T-helper 2 cell (primary cell): ENCODE measurements around the gene DPH1.
"Not testable (repeated sequence)": the region's sequence is repeated elsewhere in the genome, so short reads cannot be mapped to it uniquely, and the experiment has no call there.

Source experiments
- DNase-seq, 5 experiments: peaks; one replicate each; pipeline versions ENCODE4 v3.0.0 to v3.0.0-alpha.2; 2012 to 2022

Gene DPH1

DNA sequence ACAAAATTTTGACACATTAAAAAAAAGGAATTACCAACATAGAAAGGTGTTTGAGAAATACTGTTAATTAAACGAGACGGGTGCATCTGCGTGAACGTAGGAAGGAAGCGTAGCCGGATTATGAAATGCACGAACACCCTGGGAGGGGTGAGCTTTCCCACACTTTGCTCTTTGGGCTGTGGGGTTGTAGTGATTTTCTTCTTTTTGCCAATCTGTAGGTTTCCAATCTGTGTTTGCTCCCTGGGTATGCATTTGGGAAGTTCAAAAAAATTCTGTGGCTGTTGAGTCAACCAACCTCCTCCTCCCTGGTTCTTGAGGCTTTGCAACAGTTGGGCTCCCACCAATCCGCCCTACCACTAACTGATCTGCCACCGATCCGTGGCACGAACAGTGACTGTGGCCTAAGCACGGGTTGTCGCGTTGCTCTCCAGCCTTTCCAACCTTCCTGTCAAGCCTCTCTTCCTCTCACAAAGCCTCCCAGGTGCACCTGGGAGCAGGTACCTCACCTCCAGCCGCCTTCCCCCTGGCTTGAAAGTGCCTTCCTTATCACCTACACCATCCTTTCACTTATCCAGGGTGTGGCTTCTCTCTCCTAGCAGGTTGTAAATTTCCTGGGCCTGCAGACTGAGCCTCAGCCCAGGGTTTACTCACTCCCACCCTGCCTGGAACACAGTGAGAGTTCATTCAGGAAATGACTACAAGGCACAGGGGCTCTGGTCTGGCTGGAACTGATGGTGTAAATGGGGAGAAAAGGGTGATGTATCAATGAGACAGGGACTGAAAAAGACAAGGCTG is 21.4 kb upstream of the DPH1 start:
- DNase-seq: no peak

DNA sequence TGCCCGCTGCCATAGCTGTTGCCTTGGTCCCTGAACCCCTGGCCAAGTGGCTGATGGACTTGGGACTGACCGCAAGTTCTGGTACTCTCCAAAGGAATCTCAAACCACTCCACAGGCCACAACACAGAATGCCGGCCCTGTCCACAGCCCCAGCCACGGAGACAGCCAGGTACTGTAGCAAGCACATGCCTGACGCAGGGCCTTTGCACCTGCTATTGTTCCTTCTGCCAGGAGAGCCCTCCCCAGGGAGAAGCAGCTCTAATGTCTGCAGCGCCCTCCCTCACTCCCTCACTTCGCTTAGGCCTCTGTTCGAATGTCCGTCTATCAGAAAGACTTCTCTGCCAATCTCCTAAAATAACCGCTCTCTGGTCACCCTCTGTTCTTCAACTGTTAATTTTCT is 20.2 kb upstream of the DPH1 start:
- DNase-seq: no peak

DNA sequence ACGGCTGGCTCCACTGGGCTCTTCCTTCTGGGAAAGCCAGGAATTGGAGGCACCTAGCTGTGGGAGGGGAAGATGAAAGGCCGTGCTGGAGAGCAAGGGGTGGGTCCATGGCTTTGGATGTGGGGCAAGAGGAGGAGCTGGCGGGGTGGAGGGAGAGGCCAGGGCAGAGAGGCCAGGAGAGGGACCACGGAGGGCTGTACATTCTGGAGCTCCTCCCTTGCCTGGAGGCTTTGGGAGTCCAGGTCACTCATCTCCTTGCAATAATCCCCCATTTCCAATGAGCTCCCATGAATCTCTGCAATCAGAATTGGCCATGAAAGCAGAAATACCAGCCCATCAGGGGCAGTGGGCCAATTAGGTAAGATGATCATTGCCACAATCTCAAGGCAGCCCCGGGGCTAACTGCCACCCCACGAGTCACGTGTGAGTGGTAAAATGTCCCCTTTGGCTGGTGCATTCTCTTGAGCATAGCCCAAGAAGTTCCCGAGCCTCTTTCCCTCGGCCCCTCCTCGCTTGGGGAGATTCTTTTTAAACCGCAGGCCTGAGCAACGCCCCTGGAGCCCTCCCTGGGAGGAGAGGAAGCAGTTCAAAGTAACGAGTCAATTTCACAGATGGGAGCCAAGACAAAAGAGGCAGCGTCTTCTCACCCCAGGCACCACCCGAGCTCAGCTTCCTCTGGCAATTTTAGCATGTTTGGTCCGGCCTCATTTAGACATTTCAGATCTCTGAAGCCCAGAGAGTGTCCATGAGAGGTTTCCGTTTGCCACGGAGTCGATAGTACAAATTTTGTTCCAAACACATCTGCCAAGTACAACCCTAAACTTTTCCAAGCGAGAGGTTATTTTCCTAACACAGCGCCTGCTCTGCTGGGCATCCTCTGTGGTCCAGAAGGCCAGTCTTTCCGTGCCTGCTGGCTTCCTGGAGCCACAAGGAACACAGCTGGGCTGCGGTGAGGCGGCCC is 18.3 kb upstream of the DPH1 start:
- DNase-seq: no peak

DNA sequence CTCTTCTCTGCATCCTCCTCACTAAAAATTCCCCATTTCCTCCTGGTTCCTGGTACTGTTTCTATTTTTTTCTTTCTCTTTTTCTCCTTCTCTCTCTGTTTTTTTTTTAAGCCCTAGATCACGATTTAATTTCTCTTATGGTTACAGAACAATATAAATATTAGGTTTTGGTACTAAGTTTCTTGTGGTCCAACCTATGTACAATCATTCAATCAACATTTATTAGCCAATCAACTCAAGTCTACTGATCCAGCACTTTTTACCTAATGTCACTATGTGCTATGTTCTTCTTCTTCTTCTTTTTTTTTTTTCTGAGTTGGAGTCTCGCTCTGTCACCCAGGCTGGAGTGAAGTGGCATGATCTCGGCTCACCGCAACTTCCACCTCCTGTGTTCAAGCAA is 17.5 kb upstream of the DPH1 start:
- no peak for DNase-seq

DNA sequence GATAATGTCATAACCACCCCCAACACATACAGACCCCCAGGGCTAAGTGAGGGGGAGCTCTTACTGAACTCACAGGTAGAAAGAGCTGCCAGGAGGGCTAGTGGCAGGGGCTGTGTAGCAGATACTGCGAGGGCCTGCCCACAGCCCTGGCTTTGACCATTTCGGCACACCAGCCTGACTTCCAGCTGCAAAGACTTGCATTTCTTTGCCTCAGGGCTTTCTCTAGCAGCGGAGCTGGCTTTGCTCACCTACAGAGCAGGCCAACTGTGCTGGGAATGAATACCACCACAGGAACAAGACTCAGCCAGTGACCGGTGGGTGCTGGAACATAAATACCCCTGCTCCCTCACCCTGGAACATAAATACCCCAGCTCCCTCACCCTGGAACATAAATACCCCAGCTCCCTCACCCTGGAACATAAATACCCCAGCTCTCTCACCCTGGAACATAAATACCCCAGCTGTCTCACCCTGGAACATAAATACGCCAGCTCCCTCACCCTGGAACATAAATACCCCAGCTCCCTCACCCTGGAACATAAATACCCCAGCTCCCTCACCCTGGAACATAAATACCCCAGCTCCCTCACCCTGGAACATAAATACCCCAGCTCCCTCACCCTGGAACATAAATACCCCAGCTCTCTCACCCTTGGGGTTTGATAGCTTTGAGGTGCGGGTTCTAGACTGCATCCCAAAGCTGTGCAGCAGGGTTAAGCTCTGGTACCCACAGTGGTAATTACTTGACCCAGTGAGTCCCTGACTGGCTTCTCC is 16.5 kb upstream of the DPH1 start:
- not testable (repeated sequence) for DNase-seq

DNA sequence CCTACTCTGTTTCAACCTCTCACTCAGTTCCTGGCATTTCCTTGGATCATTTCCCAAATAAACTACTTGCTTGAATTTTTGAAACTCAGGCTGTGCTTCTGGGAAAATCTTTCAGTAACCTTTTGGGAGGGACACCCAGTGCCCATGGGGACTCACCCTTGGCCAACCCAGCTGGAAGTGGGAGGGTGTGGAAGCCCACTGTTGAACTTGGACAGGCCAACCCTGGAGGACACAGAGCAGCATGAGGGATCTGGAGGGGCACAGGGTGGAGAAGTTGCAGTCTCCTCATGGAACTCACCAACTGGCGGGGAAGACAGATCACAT is 16.0 kb upstream of the DPH1 start:
- no peak for DNase-seq

DNA sequence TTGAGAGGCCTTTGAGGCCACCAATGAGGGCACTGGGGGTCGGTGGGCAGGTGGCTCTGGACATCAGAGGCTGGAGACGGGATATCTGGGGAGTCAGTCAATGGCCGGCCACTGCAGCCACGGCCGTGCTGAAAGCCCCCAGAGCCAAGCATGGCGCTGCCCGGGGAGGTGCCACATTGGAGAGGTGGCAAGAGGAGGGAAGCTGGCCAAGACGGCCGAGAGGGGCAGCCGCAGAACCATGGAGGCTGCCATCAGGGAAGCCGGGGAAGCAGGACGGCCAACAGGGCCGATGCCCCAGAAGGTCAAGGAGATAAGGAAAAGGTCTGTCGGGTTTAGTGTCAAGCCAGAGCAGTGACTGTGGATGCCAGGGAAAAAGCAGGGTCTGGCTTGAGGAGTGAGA is 14.6 kb upstream of the DPH1 start:
- DNase-seq: no peak

DNA sequence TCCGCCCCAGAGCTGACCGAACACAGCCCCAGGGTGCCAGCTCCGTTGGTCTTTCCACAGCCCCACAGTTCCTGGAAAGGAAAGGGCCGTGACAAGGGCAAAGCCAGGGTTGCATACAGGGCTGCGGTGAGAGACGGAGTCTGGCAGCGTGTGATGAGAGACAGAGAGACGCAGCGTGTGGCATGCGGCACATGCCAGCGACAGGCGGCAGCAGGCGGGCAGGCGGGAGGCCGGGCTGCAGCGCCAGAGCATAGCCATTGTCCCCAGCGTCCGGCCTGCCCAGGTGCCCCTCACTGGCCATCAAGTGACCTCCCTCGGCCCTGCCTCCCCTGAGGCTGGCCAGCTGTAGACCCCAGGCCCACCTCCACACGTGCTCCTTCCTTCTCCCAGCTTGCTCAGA is 13.5 kb upstream of the DPH1 start:
- no peak for DNase-seq

DNA sequence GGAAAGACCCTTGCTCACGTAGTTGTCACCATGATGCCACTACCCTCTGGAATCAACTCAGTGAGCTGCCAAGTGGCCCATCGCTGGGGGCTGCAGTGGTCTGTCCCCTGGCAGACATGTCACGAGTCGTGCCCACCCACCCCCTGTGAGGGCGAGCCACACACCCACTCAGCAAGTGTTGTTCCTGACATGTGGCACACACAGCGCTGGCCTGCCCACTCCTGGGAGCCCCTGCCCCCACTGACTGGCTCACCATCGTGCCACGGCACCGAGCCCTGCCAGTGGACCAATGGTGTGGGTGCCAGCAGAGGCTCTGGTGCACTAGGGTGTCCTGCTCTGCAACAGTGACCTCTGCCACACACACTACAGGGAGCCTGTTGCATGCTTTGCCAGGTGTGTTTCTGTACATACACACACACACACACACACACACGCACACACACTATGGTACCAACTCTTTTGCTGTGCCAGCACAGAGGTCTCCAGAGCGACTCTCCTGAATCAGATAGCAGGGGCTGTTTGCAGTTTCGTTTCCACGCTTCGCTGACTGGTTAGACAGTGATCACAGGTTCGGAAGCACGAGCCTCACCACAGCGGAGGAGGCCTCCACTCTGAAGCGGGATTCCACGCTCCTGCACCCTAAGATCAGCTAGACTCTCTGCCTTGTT is 12.5 kb upstream of the DPH1 start:
- peak in 1 of 5 experiments; percentile 40 for DNase-seq

DNA sequence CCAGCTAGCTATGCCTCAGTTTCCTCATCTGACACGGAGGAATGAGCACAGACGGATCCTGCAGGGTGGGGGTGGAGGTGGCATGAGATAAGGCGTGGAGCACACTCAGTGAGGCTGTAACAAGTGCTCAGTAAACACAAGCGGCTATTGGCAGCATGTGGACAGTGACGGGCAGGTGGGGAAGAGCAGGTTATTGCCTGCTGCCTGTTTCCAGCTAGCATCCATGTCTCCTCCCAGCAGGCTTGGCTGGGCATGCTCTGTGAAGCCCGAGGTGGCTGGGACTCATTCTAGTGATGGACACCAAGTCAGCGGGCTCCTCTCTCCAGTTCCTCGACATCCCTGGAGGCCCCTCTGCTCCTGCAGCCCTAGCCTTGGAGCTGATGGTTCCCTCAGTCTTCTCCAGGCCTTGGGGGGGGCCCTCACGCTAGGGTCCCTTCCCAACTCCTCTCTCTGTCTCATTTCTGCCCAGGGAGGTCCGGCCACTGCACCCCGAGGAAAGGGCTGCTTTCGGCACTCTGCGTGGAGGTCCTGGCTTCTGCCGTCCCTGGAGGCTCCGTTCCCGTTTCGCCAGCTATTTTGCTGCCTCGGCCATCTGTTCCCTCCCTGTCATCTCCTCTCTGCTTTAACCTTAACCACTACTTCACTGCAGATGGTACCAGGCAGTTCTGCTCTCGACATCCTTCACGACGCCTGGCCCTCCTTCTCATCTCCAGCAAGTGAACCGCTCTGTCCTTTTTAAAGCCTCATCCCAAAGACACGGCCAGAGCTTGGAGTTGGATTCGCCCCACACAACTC is 11.0 kb upstream of the DPH1 start:
- no peak for DNase-seq

DNA sequence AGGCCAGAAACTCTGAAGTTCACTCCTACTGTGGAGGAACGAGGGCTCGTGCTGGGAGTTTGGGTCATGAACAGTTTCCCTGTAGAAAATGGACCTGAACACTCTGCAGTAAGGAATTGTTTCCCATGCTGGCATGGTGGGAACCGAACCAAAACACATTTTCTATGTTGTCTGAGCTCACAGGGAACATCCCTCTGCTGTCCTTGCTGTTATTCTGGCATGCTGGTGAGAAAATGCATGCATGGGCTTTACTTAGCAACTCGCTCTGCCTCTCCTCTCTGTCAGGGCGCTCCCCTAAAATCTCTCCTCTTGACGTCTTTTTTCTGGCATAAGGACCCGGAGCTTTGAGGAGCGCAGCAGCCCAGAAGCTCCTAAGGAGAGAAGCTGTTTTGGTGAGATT is 10.2 kb upstream of the DPH1 start:
- no peak for DNase-seq

DNA sequence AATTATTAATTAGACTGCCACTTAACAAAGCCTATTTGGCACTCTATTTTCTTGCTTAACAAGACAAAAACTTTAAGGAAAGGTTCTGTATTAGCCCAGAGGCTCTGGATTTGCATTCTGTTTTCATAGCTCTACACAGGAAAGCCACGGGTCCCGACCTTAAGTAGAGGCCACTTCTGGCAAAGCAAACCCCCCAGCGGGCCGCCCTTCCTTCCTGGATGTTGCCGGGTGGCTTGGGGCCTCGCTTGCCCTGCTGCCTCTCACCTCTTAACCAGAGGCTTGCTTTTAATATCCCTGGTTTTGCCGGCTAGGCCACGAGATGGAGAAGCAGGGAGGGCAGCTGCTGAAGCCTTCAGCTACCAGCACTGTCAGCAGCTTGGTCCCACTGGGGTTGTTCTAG is 9.2 kb upstream of the DPH1 start:
- DNase-seq: no peak

DNA sequence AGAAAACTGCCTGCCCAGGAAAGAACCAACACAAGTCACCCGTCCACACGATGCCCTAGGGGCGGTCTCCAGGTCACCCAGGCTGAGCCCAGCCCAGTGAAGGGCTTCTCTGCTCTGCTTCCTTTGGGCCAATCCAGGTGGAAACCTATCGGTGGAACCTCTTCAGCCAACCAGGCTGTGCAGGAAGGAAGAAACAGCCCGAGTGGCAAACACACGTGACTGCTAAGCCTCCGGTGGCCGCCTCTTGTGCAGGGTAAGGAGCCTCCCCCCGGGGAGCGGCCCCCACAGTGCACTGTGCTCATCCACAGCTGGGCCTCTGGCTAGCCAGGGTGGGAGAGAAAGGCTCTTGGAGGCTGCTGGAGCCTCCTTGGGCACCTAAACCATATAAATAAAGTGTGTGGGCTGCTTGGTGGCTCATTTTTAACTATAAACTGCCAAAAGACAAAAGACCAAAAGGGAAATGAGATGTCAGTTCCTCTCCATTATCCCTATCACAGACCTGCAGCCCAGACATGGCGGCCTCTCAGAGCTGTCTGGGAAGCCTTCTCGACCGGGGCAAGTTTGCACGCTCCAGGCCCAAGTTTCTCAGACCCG is 7.2 kb upstream of the DPH1 start:
- no peak for DNase-seq

DNA sequence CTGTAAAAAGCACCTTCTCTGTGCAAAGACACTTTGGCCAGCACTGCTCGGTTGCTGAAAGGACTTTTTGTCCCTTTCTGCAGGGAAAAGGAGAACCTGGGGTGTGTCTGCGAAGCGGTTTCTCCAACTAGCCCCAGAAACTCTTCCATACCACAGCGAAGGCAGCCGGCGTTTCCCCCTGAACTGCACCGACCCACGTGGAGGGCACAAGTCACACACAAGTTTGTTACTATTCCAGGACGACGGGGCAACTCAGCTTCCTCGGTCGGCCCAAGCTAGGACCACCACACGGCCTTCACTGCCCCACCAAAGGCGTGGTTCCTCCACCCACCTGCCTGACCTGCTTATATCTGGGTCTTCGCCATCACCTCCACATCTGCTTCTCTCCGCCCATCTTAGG is 6.7 kb upstream of the DPH1 start:
- no peak for DNase-seq

DNA sequence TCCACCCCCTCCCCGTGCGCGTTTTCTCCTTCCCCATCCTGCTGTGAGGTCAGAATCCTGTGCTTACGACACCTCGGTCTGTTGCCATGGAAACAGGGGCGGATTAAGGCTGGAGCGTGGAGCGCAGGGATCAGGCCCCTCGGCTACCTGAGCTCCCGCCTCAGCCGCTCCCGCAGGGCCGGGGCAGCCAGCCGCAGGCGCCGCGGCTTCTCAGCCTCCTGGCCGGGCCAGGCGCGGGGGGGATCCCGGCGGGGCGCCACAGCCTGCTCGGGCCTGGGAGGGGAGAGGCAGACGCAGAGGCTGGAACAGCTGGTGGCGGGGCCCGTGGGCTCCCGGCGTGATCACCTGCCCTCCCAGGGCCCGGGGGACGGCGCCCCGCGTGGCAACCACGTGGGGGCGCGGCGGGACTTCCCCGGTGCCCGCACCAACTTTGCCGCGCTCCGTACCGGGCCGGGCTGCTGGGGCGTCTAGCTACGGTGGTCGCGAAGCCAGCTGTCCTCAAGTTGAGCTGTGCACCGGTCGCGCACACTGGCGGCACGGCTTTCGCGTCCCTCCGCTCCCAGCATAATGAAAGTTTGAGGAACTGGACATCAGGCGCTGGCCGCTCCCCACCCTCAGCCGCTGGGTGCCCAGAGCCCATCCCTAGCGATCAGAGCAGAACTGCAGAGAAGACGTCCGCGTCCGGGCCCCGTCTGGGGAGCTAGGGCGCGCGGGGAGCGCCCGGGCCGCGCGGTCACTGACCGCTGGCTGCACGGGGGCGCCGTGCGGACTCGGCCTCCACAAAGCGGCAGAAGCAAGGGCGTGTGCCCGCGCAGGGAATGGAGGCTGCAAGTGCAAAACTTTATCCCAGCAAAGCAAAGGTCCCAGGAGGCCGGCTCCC is 6.0 kb upstream of the DPH1 start:
- peak in 3 of 5 experiments; percentile 27 to 42 (median 32) for DNase-seq

DNA sequence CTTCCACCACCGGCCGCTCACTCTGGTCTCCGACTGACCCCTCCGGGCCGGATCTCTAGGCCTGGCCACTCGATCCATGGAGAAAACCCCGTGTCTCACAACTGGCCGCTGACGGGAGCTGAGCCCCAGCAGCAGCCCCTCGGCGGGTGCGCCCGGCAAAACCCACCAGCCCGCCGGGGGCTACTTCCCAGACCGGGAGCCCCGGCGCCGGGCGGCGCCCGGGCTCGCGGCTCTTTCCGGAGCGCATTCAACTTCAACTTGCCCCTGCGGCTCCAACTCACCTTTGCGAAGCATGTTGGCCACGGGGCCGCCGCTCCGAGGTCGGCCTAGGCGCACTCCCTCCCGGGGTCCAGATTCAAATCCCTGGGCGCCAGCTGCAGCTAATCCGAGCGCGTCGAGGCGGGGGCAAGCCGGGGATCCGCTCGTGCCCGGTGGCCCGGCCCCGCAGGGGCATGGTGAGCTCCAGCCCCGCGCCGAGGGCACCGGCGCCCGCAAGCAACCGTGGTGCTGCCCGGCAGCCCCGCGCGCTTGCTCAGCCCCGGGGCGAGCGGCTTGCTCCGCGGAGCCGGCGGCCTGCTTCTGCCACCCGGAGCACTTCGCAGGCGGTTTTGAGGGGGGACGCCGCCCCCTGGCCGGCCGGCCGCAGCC is 5.3 kb upstream of the DPH1 start:
- no peak for DNase-seq

DNA sequence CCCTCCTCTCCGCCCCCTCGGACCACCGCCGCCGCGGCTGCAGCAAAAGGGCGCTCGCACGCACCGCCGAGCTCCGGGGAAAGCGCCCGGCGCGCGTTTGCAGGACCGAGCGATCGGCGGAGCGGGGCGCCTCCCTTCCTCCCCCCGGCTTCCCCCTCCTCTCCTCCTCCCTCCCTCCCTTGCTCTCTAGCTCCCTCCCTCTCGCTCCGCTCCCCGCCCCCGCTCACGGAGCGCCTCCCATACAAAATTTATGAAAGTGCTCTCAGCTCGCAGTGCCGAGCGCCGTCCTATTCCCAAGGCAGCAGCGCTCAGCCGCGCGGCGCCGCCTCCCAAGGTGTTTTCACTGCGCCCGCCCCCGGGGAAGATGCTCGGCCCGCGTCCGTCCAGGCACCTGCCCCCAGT is 4.7 kb upstream of the DPH1 start, which contains the start of gene RTN4RL1:
Gene RTN4RL1, minus strand, starts transcription at position 115 of the 402 bp plus-strand sequence. CDS start 469 bp downstream, outside the sequence.
- DNase-seq: peak; percentile 49 to 77 (median 56)

DNA sequence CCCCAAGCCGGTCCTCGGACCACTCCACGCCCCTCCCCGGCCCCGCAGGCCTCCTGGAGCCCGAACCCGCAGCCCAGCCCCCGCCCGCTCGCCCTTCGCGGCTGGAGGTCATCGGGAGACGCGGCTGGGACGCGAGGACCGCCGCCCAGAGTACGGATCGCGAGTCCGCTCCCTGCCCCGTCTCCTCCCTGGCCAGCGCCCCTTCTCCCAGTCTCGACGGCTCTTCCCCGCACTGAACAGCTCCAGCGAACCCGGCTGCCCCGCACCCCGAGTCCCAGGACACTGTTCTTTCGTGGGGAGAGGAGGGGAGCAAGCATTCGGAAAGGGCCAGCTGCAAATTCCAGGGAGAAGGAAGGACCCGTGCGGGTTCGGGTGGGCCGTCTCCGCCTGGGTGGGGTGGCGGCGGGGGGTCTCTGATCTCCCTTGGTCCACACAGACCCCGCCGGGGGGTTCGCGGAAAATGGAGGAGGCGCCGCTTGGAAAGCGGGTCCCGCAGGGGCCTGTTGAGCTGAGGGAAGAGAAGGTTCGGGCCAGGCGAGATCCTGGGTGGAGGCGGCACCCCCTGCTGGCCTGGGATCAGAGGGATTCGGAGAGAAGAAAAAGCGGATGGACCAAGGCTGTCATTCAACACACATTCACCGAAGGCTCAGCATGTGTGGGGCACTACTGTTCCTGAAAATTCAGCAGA is 4.2 kb upstream of the DPH1 start:
- no peak for DNase-seq
